A673 (cell line): ENCODE measurements around the gene SNAP29.

ENCODE experiments used
- CTCF ChIP-seq: fragments of 300-800, 200-600 bp; sonication (generic); conservative IDR thresholded peaks from 2 replicates; pipeline ENCODE4 v1.5.1; 2017; ENCODE audit warnings: low read depth, mild to moderate bottlenecking, antibody characterized with exemption, low read length, moderate library complexity, mixed read lengths
- EZH2 ChIP-seq: fragments of 200-600 bp; sonication (generic); IDR thresholded peaks from 2 replicates; pipeline ENCODE4 v1.6.1; 2017; ENCODE audit warnings: borderline replicate concordance, low read depth, mild to moderate bottlenecking, mixed read lengths, antibody characterized with exemption, low read length; ENCODE audit not compliant: poor library complexity, severe bottlenecking

- no peak for TF ChIP-seq CTCF
- no peak for TF ChIP-seq EZH2
Measured at GRCh38 chr22:20813056-20813455, 45.8 kb upstream of the SNAP29 start.
